Medulla oblongata (tissue), 1 donor: ENCODE measurements around the gene DKKL1.

Experiments used
- DNase-seq: peaks from one replicate; pipeline ENCODE4 v3.0.0-alpha.2; 2015; ENCODE audit errors: extremely low spot score

The DKKL1 gene

DNA sequence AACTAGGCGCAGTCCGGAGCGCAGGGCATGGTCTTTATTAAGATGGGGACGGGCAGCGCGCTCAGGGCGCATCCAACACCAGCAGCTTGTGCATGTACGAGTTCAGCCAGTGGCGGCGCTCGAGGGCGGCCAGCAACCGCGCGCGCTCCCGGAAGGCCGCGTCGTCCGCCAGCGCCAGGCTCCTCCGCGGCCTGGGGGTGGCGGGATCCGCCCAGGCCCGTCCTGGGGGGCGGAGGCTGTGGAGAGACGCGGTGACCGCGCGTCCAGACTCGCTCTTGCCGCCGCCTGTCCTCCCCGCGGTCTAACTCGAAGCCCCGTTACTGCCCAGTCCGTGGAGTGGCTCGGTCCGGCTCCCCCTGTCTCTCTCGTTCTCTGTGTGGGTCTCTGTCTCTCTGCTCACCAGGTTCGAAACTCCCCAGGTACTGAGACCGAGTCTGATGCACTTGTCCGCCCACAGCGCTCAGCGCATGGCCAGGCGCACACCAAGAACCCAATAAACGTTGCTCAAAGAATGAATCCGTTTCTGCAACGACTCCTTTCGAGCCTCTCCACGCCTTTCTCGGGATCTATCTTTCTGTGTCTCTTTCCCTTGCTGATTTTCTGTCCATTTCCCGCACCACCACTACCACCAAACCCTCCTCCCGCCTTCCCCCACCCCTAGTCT, 58.9 kb downstream of the DKKL1 start:
- no peak for DNase-seq

DNA sequence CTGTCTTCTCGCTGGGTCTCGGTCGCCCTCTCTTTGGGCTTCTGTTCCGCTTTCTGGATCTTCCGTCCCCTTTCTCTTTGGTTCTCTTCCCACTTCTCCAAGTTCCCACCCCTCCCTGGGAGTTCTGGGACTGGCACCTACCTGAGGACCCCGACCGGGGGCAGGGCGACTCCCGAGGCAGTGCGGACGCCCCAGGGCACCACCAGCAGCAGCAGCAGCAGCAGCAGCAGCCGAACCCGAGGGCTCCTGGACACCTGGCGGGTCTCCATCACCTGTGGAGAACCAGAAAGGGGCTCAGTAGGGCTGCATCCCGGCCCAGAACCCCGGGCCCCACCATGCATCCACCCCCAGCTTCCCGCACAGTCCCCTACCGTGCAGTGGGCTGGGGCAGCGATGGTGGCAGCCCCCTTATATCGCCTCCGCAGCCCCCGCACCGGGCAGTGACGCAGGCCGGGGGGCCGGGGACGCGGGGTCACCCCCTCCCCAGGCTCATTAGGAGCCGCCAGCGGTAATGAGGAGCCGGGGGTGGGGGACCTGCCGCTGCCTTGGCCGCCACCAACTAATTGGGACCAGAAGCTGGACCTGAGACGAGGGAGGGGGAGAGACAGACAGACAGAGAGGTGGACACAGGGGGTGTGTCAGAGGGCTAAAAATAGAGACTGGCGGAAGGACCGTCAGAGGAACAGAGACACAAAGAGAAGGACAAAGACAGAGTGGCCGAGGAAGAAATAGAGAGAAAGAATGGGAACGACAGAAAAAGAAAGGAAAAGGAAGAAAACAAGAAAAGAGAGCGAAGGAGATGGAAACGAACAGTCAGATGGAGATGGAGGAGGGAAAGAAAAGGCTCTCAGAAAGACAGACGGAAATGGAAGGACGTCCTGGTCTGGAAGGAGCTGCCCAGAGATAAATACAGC, 59.7 kb downstream of the DKKL1 start, which contains the start of gene PTH2:
PTH2 (minus strand) TSS at position 371 of the 914 bp plus-strand sequence; CDS start at position 269, 102 bp downstream.
- no peak for DNase-seq

DNA sequence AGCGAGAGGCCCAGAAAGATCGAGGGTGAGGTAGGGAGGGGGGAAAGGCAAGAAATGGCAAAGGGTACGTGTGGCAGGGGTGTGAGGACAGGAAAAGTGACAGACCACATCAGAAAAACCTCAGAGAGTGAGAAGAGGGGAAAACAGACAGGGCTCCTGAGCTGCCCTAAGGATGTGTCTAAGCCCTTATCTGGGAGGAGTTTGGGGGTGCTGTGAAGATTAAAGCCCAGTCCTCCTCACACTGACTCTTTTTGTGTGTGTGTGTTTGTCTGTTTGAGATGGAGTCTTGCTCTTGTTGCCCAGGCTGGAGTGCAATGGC, 60.3 kb downstream of the DKKL1 start:
- DNase-seq: no peak
